Measurements from ENCODE around the gene NHSL2.

DNA sequence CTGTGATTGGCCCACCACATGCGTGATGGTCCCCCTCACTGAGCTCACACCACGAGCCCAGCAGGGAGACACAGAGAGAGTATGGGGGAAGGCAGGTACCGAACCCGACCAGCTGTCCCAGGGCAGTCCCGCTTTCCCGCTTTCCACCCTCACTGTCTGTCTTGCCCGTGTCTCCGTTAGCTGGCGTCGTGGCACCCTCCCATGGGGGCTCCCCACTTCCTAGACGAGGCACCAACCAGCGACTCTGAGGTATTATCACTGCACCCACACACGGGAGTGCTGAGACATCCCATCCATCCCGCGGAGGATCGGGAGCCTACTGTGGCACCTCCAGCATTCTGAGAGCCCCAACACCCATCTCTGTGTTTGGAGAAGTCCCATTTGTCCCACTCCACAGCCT, 43.0 kb upstream of the NHSL2 start:
- TF ChIP-seq YY1 (IDR thresholded peaks at IDR 0.05; ENCODE audit: low read depth) (no peak), TAF1 (IDR thresholded peaks at IDR 0.05; ENCODE audit: borderline replicate concordance, low read depth, low read length) (no peak), TCF12 (IDR thresholded peaks at IDR 0.05) (no peak), RXRA (IDR thresholded peaks at IDR 0.05; ENCODE audit: borderline replicate concordance, low read depth) (no peak), SMC3 (IDR thresholded peaks at IDR 0.05; ENCODE audit: low read depth, low read length) (no peak)
- TF ChIP-seq, protein P1, sequence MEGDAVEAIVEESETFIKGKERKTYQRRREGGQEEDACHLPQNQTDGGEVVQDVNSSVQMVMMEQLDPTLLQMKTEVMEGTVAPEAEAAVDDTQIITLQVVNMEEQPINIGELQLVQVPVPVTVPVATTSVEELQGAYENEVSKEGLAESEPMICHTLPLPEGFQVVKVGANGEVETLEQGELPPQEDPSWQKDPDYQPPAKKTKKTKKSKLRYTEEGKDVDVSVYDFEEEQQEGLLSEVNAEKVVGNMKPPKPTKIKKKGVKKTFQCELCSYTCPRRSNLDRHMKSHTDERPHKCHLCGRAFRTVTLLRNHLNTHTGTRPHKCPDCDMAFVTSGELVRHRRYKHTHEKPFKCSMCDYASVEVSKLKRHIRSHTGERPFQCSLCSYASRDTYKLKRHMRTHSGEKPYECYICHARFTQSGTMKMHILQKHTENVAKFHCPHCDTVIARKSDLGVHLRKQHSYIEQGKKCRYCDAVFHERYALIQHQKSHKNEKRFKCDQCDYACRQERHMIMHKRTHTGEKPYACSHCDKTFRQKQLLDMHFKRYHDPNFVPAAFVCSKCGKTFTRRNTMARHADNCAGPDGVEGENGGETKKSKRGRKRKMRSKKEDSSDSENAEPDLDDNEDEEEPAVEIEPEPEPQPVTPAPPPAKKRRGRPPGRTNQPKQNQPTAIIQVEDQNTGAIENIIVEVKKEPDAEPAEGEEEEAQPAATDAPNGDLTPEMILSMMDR (IDR thresholded peaks at IDR 0.05): no peak
- TF ChIP-seq, protein P2, sequence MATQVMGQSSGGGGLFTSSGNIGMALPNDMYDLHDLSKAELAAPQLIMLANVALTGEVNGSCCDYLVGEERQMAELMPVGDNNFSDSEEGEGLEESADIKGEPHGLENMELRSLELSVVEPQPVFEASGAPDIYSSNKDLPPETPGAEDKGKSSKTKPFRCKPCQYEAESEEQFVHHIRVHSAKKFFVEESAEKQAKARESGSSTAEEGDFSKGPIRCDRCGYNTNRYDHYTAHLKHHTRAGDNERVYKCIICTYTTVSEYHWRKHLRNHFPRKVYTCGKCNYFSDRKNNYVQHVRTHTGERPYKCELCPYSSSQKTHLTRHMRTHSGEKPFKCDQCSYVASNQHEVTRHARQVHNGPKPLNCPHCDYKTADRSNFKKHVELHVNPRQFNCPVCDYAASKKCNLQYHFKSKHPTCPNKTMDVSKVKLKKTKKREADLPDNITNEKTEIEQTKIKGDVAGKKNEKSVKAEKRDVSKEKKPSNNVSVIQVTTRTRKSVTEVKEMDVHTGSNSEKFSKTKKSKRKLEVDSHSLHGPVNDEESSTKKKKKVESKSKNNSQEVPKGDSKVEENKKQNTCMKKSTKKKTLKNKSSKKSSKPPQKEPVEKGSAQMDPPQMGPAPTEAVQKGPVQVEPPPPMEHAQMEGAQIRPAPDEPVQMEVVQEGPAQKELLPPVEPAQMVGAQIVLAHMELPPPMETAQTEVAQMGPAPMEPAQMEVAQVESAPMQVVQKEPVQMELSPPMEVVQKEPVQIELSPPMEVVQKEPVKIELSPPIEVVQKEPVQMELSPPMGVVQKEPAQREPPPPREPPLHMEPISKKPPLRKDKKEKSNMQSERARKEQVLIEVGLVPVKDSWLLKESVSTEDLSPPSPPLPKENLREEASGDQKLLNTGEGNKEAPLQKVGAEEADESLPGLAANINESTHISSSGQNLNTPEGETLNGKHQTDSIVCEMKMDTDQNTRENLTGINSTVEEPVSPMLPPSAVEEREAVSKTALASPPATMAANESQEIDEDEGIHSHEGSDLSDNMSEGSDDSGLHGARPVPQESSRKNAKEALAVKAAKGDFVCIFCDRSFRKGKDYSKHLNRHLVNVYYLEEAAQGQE (IDR thresholded peaks at IDR 0.05; ENCODE audit: low read depth, low read length): no peak
- TF ChIP-seq, protein P3, sequence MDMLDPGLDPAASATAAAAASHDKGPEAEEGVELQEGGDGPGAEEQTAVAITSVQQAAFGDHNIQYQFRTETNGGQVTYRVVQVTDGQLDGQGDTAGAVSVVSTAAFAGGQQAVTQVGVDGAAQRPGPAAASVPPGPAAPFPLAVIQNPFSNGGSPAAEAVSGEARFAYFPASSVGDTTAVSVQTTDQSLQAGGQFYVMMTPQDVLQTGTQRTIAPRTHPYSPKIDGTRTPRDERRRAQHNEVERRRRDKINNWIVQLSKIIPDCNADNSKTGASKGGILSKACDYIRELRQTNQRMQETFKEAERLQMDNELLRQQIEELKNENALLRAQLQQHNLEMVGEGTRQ (IDR thresholded peaks at IDR 0.05; ENCODE audit: borderline replicate concordance, low read depth, low read length): no peak
- TF ChIP-seq, protein P4, sequence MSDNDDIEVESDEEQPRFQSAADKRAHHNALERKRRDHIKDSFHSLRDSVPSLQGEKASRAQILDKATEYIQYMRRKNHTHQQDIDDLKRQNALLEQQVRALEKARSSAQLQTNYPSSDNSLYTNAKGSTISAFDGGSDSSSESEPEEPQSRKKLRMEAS (IDR thresholded peaks at IDR 0.05; ENCODE audit: low read depth): no peak
